Measurements from ENCODE around the gene FKBP2.

DNA sequence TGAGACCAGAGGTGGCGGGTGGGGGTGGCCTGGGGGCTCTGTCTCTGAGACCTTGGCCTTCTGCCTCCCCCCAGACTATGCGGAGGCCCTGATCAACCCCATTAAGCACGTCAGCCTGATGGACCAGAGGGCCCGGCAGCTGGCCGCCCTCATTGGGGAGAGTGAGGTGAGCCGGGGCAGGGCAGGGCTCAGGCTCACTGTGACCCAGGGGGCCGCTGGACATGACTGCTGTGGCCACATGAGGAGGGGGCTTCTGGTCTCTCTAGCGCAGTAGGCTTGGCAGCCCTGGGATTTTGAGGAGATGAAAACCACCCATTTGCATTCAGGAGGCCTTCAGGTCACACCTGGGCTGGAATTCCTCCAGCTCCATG is 23.0 kb downstream of the FKBP2 start:
- TF ChIP-seq CTCF (IDR thresholded peaks at IDR 0.05), result no peak
- TF ChIP-seq, protein P1, sequence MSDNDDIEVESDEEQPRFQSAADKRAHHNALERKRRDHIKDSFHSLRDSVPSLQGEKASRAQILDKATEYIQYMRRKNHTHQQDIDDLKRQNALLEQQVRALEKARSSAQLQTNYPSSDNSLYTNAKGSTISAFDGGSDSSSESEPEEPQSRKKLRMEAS (CRISPR knock-in tag; IDR thresholded peaks at IDR 0.05), result no peak
- TF ChIP-seq FOXP4 (CRISPR knock-in tag; IDR thresholded peaks at IDR 0.05), result no peak
- TF ChIP-seq ZNF423 (CRISPR knock-in tag; IDR thresholded peaks at IDR 0.05), result no peak
- TF ChIP-seq IRF2 (CRISPR knock-in tag; IDR thresholded peaks at IDR 0.05; ENCODE audit: borderline replicate concordance, low read depth), result no peak
- TF ChIP-seq ATF2 (CRISPR knock-in tag; IDR thresholded peaks at IDR 0.05; ENCODE audit: borderline replicate concordance, low read depth), result no peak
- TF ChIP-seq FOXJ3 (CRISPR knock-in tag; IDR thresholded peaks at IDR 0.05; ENCODE audit: borderline replicate concordance), result no peak

All from WTC11 (cell line).